Smooth muscle cell (in vitro differentiated cells): ENCODE data around the gene ASL. TPM values are rescaled to one million over a fixed set of nuclear protein-coding genes. Genes with fewer than 3 reads are reported as not detected.

Experiments
- DNase-seq: peaks from one replicate; lab custom pipeline; 2025; ENCODE audit not compliant: unreplicated experiment; lab: John Stamatoyannopoulos, UW
- H2AFZ ChIP-seq: fragments of 200-600 bp; sonication (generic); 2 replicates; pipeline ENCODE4 v1.6.0; 2016; ENCODE audit warnings: antibody characterized with exemption, low read depth, mild to moderate bottlenecking
- H3F3A ChIP-seq: fragments of 200-600 bp; sonication (generic); 2 replicates; pipeline ENCODE4 v1.6.0; 2017; ENCODE audit warnings: antibody characterized with exemption, low read depth
- H3K27ac ChIP-seq: fragments of 200-600 bp; sonication (generic); 2 replicates; pipeline ENCODE4 v1.5.1; 2016; ENCODE audit warnings: low read depth, mild to moderate bottlenecking
- H3K27me3 ChIP-seq: fragments of 200-600 bp; sonication (generic); 2 replicates; pipeline ENCODE4 v1.6.1; 2016; ENCODE audit warnings: low read depth, mild to moderate bottlenecking
- H3K36me3 ChIP-seq: fragments of 200-600 bp; sonication (generic); 2 replicates; pipeline ENCODE4 v1.5.1; 2016; ENCODE audit warnings: low read depth
- H3K4me1 ChIP-seq: fragments of 200-600 bp; sonication (generic); 2 replicates; pipeline ENCODE4 v1.5.1; 2016; ENCODE audit warnings: low read depth
- H3K4me2 ChIP-seq: fragments of 200-600 bp; sonication (generic); 2 replicates; pipeline ENCODE4 v1.6.0; 2016; ENCODE audit warnings: mild to moderate bottlenecking
- H3K4me3 ChIP-seq: fragments of 200-600 bp; sonication (generic); 2 replicates; pipeline ENCODE4 v1.5.1; 2016; ENCODE audit warnings: mild to moderate bottlenecking
- H3K79me2 ChIP-seq: fragments of 200-600 bp; sonication (generic); 2 replicates; pipeline ENCODE4 v1.6.0; 2016; ENCODE audit warnings: low read depth, mild to moderate bottlenecking
- H3K9ac ChIP-seq: fragments of 200-600 bp; sonication (generic); 2 replicates; pipeline ENCODE4 v1.6.0; 2016; ENCODE audit warnings: low read depth
- H3K9me3 ChIP-seq: fragments of 200-600 bp; sonication (generic); replicated peaks from 2 replicates; pipeline ENCODE4 v1.5.1; 2016; ENCODE audit warnings: low read depth
- H4K20me1 ChIP-seq: fragments of 200-600 bp; sonication (generic); 2 replicates; pipeline ENCODE4 v1.6.0; 2016; ENCODE audit warnings: low read depth
- CTCF ChIP-seq: fragments of 200-600 bp; sonication (generic); IDR thresholded peaks from 2 replicates; pipeline ENCODE4 v1.5.1; 2017; ENCODE audit warnings: borderline replicate concordance, mild to moderate bottlenecking, antibody characterized with exemption; ENCODE audit not compliant: insufficient read depth, poor library complexity, severe bottlenecking
- WGBS: methylation state at CpG from one replicate; pipeline ENCODE4 v1.1.7; 2016; ENCODE audit warnings: low lambda C conversion rate; 5-methylcytosine and 5-hydroxymethylcytosine counted together
- polyA plus RNA-seq: library from polyadenylated mRNA; unstranded; fragments of >200 nt; fragmentation: Nextera tagmentation; extraction: Ambion mirVana; gene quantifications from 2 replicates; pipeline ENCODE4 v1.2.1, GENCODE V29; 2016
- total RNA-seq: library from RNA; depleted of rRNA; stranded (reverse); fragments of >200 nt; gene quantifications from 2 replicates; pipeline ENCODE4 v1.2.3, GENCODE V29; 2014

Gene ASL
- total and polyA plus RNA-seq, 2 experiments from 2014 or later, result 12.4 to 26.1 TPM

GRCh38 chr7:66092654-66093053, 17.0 kb downstream of the ASL start:
- no peak overlapping the region for H3K4me2 ChIP-seq
- no peak overlapping the region for H3K27ac ChIP-seq
- no peaks in the 10 kb centered on the region for H3K9me3 ChIP-seq
- no peaks in the 10 kb centered on the region for H3K79me2 ChIP-seq
- no peak for TF ChIP-seq CTCF
- WGBS, result 98% methylated on average over 19 of the region's 19 CpGs
- no peak overlapping the region for H3K4me3 ChIP-seq
- H4K20me1 ChIP-seq, result no peaks in the 10 kb centered on the region
- H3K36me3 ChIP-seq, result no peaks in the 10 kb centered on the region
- no peaks in the 10 kb centered on the region for H3F3A ChIP-seq
- no peak overlapping the region for H3K9ac ChIP-seq
- no peaks in the 10 kb centered on the region for H3K4me1 ChIP-seq
- H2AFZ ChIP-seq, result no peak overlapping the region
- DNase-seq, result no peak
- no peaks in the 10 kb centered on the region for H3K27me3 ChIP-seq

- 92% methylated on average over 4 of the region's 4 CpGs for WGBS
- Histone ChIP-seq H3F3A (no peaks in the 10 kb centered on the region), H3K9me3 (no peaks in the 10 kb centered on the region), H3K4me2 (no peak overlapping the region), H3K27me3 (no peaks in the 10 kb centered on the region), H3K4me1 (no peaks in the 10 kb centered on the region), H3K4me3 (no peak overlapping the region), H3K36me3 (no peaks in the 10 kb centered on the region), H2AFZ (no peak overlapping the region), H3K9ac (no peak overlapping the region), H4K20me1 (no peaks in the 10 kb centered on the region), H3K27ac (no peak overlapping the region), H3K79me2 (no peaks in the 10 kb centered on the region)
- TF ChIP-seq CTCF, result no peak
- no peak for DNase-seq
Observed at GRCh38 chr7:66095010-66095409, 19.4 kb downstream of the ASL start.

- WGBS, result no CpG with 5 or more reads among the region's 2 CpGs
- no peak overlapping the region for H2AFZ ChIP-seq
- H3K27ac ChIP-seq, result no peak overlapping the region
Observed at GRCh38 chr7:66099232-66099550, 23.6 kb downstream of the ASL start.

More at GRCh38 chr7:66099232-66099550, 23.6 kb downstream of the ASL start:
- no peak overlapping the region for H3K9ac ChIP-seq
- TF ChIP-seq CTCF, result no peak
- no peak overlapping the region for H3K4me3 ChIP-seq
- no peak for DNase-seq
- no peaks in the 10 kb centered on the region for H3K79me2 ChIP-seq
- H3F3A ChIP-seq, result no peaks in the 10 kb centered on the region
- no peaks in the 10 kb centered on the region for H4K20me1 ChIP-seq
- no peak overlapping the region for H3K4me2 ChIP-seq
- H3K4me1 ChIP-seq, result no peaks in the 10 kb centered on the region
- H3K36me3 ChIP-seq, result no peaks in the 10 kb centered on the region
- H3K9me3 ChIP-seq, result no peaks in the 10 kb centered on the region
- H3K27me3 ChIP-seq, result no peaks in the 10 kb centered on the region
